D721Med (cell line): ENCODE results near the gene CEP350.
A peak's percentile ranks its signal among the peaks of the same experiment; 100 is the strongest.

Experiments used
- DNase-seq: peaks from one replicate; pipeline ENCODE4 v3.0.0; 2011; ENCODE audit warnings: low spot score; ENCODE audit not compliant: insufficient read length
- FAIRE-seq: peaks from 2 replicates; lab custom pipeline; 2011; peaks lifted over from hg19 to GRCh38; lab: Jason Lieb, UNC
- CTCF ChIP-seq: IDR thresholded peaks from 2 replicates; pipeline ENCODE4 v1.5.1; 2012; ENCODE audit warnings: mild to moderate bottlenecking, control low read depth; ENCODE audit not compliant: insufficient read depth; ENCODE audit errors: missing control alignments

The CEP350 gene

GRCh38 chr1:179933219-179933618 is 21.4 kb upstream of the CEP350 start:
- no peak for TF ChIP-seq CTCF
- no peak for DNase-seq
- FAIRE-seq, result no peak

- no peak for TF ChIP-seq CTCF
- no peak for FAIRE-seq
These were observed 18.6 kb upstream of the CEP350 start for GRCh38 chr1:179935909-179936496.

GRCh38 chr1:179937668-179938254 is 16.8 kb upstream of the CEP350 start:
- DNase-seq (no peak), FAIRE-seq (peak; percentile 53)
- no peak for TF ChIP-seq CTCF

More at GRCh38 chr1:179935909-179936496, 18.6 kb upstream of the CEP350 start:
- no peak for DNase-seq

- FAIRE-seq, result peak; percentile 88
- no peak for TF ChIP-seq CTCF
- no peak for DNase-seq
These were observed 15.9 kb upstream of the CEP350 start for GRCh38 chr1:179938752-179939151.

- TF ChIP-seq CTCF, result no peak
- DNase-seq, result no peak
- peak; percentile 21 for FAIRE-seq
These were observed 14.7 kb upstream of the CEP350 start for GRCh38 chr1:179939941-179940340.

- DNase-seq, result no peak
- peak; percentile 86 for FAIRE-seq
- TF ChIP-seq CTCF, result no peak
These were observed 13.2 kb upstream of the CEP350 start for GRCh38 chr1:179941454-179941853.

- FAIRE-seq, result no peak
- DNase-seq, result no peak
- no peak for TF ChIP-seq CTCF
These were observed 4.0 kb upstream of the CEP350 start for GRCh38 chr1:179950651-179951050.
